NCI-H2196 treated with DMSO at 0.1 percent for 48 hours (cell line): ENCODE measurements around the gene NKIRAS2.
"Not testable (repeated sequence)": the region's sequence is repeated elsewhere in the genome, so short reads cannot be mapped to it uniquely, and the experiment has no call there.

Experiments used
- DNase-seq: peaks from one replicate; lab custom pipeline; 2025; ENCODE audit not compliant: unreplicated experiment; lab: John Stamatoyannopoulos, UW

Gene NKIRAS2

DNA sequence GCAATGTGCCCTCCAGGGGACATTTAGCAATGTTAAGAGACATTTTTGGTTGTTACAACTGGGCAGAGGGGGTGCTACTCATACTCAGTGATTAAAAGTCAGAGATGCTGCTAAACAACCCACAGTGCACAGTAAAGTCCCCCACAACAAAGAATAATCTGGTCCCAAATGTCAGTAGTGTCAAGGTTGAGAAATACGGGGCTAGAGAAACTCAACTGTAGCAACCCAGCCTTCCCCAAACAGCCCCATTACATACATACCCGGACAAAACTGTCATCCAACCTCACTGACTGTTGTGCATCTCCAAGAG lies 23.1 kb upstream of the NKIRAS2 start:
- no peak for DNase-seq

- no peak for DNase-seq
Observed at GRCh38 chr17:41998497-41998896, 21.4 kb upstream of the NKIRAS2 start.

GRCh38 chr17:42000413-42001133 lies 19.3 kb upstream of the NKIRAS2 start:
- DNase-seq: no peak

- no peak for DNase-seq
Observed at GRCh38 chr17:42001729-42002128, 18.2 kb upstream of the NKIRAS2 start.

- DNase-seq: no peak
Observed at GRCh38 chr17:42002175-42002791, 17.6 kb upstream of the NKIRAS2 start.

- DNase-seq: no peak
Observed at GRCh38 chr17:42002792-42003301, 17.0 kb upstream of the NKIRAS2 start.

- DNase-seq: no peak
Observed at GRCh38 chr17:42005166-42005565, 14.7 kb upstream of the NKIRAS2 start.

- no peak for DNase-seq
Observed at GRCh38 chr17:42009170-42009569, 10.7 kb upstream of the NKIRAS2 start.

DNA sequence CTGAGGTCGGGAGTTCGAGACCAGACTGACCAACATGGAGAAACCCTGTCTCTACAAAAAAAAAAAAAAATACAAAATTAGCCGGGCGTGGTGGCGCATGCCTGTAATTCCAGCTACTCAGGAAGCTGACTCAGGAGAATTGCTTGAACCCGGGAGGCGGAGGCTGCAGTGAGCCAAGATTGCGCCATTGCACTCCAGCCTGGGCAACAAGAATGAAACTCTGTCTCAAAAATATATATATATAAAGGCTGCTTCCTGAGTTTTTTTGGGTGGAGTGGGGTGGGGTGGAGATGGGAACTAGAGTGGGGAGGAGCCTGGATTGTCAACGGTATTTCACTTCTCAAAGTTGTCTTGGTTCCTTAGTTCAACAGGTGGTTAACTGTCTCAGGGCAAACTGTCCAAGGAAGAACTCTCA lies 9.6 kb upstream of the NKIRAS2 start:
- DNase-seq: not testable (repeated sequence)

GRCh38 chr17:42010898-42011516 lies 8.9 kb upstream of the NKIRAS2 start:
- no peak for DNase-seq

DNA sequence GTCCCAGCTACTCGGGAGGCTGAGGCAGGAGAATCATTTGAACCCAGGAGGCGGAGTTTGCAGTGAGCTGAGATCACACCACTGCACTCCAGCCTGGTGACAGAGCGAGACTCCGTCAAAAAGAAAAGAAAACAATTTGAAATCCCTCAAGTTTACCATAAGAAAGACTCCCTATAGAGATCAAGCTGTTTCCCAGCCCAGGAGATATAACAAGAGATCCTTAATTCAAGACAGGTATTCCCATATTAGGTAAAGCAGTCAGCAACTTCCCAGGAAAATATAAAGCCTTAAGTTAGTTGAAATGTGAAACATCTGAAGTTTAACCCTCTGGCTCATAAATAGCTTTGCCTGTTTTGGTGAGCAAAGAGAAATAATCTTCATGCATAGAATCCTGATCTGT lies 7.5 kb upstream of the NKIRAS2 start:
- DNase-seq: not testable (repeated sequence)

DNA sequence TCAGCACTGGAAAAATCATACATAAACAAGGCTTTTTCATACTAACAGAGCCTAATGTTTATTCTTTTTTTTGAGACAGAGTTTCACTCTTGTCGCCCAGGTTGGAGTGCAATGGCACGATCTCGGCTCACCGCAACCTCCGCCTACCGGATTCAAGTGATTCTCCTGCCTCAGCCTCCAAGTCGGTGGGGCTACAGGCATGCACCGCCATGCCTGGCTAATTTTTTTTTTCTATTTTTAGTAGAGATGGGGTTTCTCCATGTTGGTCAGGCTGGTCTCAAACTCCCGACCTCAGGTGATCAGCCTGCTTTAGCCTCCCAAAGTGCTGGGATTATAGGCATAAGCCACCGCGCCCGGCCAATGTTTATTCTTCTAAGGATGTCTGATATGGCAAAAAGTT lies 6.2 kb upstream of the NKIRAS2 start:
- not testable (repeated sequence) for DNase-seq

- DNase-seq: no peak
Observed at GRCh38 chr17:42016411-42016831, 3.5 kb upstream of the NKIRAS2 start.

DNA sequence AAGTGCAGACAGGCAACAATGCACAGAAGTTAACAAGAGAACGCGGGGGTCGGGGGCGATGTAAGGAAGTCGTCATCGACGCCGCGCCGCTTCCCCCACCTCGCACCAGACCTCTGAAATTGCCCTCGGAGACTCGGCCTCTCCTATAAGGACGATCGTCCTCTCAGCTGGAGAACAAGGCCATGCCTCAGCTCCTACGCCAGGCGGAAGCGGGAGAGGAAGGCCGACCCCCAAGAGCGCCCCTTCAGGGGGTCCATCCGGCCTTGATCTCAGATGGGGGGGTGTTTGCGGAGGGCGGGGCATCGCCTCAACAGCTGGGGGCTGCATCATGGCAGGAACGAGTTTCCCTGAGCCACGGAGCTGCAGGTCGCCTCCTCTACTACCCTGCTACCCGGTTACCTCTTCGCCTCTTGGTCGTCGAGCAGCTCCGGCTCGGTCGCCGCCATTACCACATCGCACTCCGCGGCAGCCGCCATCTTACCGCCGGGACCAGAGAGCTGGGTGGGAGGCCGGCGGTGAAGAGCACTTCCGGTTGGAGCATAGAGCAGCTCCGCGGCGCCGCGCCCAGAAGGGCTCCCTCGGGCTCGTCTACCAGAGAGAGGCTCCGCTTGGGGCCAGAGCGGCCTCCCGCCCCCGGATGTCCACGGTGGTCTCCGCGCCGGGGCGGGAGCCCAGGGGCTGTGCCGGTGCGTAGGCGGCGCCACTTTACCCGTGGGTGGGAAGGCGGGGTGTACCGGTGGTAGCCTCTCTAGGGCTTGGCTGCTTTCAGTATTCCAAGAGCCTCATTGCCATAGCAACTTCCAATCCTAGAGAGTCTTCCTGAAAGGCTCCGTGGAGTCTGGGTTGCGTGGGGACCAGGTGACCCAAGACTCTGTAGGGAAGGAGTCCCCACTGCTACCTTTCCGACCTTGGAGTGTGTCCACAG lies 2.7 kb upstream of the NKIRAS2 start, which contains the start of gene DNAJC7:
TSS of gene DNAJC7 (minus strand) at position 499 of the 925 bp plus-strand sequence. CDS start at position 476, 23 bp downstream.
- DNase-seq: peak; percentile 82

DNA sequence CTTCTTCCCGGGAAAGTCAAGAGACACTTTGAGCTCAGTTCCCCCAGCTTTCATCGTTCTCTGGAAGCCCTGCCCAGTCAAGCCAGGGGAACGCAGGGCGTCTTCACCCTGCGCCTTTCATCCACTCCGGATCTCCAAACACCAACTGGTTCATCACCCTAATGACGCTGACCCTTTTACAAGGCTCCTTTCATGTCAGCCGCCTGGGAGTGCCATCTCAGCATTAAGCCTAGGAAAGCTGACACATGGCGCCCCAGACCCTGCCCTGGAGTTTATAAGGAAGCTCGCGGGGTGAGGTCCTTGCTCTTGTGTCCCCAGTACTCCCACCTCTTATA lies 2.1 kb upstream of the NKIRAS2 start:
- DNase-seq: no peak

DNA sequence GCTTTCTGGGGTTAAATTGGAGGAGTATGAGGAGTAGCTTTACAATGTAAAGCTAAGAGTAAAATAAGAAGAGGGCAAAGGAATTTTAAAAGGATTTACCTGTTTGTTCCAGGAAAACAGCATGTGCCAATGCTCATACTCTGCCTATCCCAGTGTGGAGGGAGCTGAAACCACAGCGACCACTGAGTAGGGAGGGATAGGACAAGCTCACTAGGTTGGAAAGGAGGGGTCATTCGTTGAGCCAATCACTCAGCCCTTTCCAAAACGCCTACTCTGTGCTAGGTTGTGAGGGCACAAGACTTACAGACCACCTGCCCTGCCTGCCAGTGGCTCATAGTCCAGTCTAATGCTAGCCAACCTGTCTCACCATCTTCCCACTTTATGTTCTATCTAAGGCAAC lies 1.6 kb upstream of the NKIRAS2 start:
- no peak for DNase-seq

DNA sequence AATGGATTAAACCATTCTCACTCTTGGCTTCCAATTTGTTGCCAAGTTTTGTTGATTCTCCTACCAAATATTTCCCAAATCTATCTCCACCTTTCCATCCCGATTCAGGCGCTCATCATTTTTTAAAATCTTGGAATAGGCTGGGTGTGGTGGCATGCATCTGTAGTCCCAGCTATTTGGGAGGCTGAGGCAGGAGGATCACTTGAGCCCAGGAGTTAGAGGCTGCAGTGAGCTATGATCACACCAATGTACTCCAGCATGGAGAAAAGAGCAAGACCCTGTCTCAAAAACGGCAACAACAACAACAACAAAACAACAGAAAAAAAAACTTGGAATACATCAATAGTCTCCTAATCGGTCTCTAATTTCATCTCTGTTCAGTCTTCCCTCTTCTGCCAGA lies 902 bp upstream of the NKIRAS2 start:
- DNase-seq: no peak

DNA sequence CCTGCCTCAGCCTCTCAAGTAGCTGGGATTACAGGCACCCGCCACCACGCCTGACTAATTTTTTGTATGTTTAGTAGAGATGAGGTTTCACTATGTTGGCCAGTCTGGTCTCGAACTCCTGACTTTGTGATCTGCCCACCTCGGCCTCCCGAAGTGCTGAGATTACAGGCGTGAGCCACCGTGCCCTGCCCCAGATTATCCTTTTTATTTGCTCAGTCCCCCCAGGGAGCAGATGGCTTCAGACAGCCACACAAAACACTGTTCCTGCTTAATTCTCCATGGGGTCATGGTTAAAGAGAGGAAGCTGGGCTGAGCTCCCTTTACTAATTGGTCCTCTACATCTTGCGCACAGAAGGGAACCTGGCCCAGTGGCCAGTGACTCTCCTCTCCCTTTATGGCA lies 955 bp downstream of the NKIRAS2 start:
- not testable (repeated sequence) for DNase-seq

DNA sequence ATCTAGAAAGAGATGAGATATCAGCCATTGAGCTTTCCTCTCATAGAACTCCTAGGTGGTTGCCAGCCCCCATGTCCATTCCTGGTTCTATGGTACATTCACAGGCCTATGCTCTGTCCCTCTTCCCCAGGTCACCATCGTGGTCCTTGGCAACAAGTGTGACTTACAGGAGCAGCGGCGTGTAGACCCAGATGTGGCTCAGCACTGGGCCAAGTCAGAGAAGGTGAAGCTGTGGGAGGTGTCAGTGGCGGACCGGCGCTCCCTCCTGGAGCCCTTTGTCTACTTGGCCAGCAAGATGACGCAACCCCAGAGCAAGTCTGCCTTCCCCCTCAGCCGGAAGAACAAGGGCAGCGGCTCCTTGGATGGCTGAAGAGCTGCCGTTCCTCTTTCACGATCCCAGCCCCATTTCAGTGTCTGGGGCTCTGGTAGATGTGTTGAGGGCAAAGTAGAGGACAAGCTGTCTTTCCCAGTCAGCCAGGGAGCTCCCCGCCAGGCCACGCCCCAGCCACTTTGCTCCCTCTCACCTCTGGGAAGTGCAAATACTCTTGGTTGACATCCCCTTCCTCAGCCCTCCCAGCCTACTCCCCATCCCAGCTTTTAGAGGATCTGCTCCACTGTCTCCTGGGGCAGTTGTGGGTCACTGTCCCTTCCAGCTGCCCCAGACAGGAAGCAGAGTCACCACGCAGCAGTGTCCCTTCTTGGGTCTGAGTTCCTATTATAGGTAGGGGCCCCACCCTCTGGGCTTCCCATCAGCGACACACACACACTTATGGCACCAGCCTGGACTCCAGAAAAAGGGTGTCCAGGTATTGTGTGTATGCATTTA lies 3.8 kb downstream of the NKIRAS2 start:
- no peak for DNase-seq

- DNase-seq: no peak
Observed at GRCh38 chr17:42025191-42025579, 5.3 kb downstream of the NKIRAS2 start.
